Measurements from ENCODE around the gene TRPV4.
A peak's percentile ranks its signal among the peaks of the same experiment; 100 is the strongest.

TRPV4 gene

GRCh38 chr12:109833307-109834189 is at the start of gene TRPV4:
Gene TRPV4 (minus strand): TSS chr12:109833398. CDS start chr12:109814796, 18,602 bp downstream.
- H3K4me3 ChIP-seq (ENCODE audit: low read length), result no peak within 1 kb of the TSS
- no peak for TF ChIP-seq ZNF274 (IDR thresholded peaks at IDR 0.05; ENCODE audit: low read depth, low read length)

DNA sequence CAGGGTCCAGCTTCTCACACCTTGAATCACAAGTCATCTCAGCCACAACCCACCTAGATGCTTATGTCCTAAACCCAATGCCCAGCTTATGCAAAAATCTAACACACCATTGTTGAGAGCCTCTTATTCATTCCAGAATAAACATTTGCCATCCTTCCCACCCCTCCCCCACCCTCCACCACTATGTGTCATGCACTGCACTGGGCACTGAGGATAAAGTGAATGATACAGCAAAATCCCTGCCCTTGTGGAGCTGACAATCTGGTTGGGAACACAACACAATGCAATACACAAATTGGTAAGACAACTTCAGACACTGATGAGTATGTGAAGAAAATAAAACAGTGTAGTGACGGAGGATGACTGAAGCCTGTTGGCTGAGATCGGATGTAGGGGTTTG is 48.6 kb upstream of the TRPV4 start:
- no peak overlapping the region for H3K4me3 ChIP-seq (ENCODE audit: low read length)
- TF ChIP-seq ZNF274 (IDR thresholded peaks at IDR 0.05; ENCODE audit: low read depth, low read length), result no peak

DNA sequence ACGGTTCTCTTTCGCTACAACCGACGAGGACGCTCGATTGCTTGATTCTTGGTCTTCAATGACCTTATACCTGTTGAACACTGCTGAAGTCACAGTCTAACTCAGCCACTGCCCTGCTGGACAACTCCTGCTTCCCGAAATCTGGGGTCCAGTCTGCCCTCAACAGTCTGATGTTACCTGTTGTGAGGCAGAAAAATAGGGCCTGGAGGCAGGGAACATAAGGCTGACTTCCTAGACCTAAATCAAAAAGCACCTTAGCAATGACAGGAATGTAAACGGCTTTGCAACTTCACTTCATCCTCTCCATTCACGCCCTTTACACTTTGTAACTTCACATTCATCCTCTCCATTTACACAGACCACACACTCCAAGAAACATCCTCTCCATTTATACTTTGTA is 47.7 kb upstream of the TRPV4 start:
- TF ChIP-seq ZNF274 (IDR thresholded peaks at IDR 0.05; ENCODE audit: low read depth, low read length), result no peak
- H3K4me3 ChIP-seq (ENCODE audit: low read length), result peak overlapping the region; percentile 67; the same call in 1 of the 2 replicates

- TF ChIP-seq ZNF274 (IDR thresholded peaks at IDR 0.05; ENCODE audit: low read depth, low read length), result no peak
- H3K4me3 ChIP-seq (ENCODE audit: low read length), result peak within 1 kb of the TSS; percentile 87
These were observed 47.1 kb upstream of the TRPV4 start, which contains the start of gene GLTP for GRCh38 chr12:109880043-109880931. Gene GLTP (minus strand): TSS chr12:109880541. CDS start chr12:109880374, 167 bp downstream.

DNA sequence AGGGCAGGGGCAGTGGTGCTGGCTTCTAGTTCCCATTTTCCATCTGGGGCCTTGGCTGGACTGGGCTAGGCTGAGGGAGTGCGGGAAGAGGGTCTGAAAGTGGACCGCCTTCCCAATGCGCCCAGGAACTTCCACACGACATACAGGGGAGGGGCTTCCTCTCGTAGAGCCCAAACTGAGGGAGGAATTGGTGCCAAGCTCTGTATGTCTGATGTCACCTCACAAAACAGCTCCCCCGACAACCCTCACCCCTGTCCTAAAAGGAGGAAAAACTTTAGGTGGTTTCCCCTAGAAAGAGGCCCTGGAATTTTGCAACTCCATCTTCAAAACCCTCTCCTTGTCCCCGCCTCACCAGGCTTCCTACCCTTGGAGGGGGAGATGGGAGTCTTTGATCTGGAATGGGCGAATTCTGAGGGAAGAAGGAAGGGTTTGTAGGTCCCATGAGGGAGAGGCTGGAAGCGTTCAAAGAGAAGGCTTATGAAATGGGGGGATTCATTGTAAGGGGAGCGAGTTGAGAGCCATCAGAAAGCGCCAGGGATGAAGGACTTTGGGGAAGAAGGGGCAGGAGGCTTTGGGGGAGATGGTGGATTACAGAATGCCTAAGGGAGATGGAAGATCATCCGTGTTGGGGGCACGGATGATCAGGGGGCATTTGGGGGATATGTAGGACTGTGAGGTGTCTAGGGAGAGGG is 46.3 kb upstream of the TRPV4 start:
- no peak for TF ChIP-seq ZNF274 (IDR thresholded peaks at IDR 0.05; ENCODE audit: low read depth, low read length)

DNA sequence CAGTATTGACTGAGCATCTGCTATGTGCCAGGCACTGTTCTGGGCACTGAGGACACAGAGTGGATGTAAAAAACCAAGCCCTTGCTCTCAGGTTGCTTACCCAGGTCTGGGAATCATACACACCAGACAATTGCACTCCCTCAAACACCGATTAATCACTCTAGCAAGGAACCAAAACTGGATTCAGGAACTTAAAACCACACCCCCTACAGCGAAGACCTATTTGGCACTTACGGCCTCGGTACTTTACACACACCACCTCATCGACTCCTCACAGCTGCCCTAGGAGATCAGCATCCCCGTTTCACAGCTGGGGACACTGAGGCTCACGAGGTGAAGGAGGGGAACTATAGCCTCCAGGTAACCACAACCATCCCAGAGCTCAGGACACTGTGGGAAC is 45.6 kb upstream of the TRPV4 start:
- H3K4me3 ChIP-seq (ENCODE audit: low read length), result peak overlapping the region; percentile 87; the same call in 1 of the 2 replicates
- TF ChIP-seq ZNF274 (IDR thresholded peaks at IDR 0.05; ENCODE audit: low read depth, low read length), result no peak

More for the DNA sequence above, 46.3 kb upstream of the TRPV4 start:
- peak overlapping the region; percentile 87 for H3K4me3 ChIP-seq (ENCODE audit: low read length)

DNA sequence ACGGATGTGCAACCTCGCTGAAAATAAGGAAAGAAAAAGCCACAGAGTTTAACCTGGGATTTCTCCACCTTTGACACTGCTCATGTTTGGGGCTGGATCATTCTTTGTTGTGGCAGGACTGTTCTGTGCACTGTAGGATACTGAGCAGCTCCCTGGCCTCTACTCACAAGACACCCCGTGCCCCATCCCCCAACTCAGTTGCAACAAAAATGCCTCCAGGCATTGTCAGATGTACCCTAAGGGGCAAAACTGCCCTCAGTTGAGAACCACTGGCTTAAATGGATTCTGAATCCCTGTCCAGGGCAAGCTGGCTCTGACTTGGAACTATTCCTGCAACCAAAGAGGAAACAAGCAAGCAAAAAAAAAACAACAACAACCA is 45.0 kb upstream of the TRPV4 start:
- no peak for TF ChIP-seq ZNF274 (IDR thresholded peaks at IDR 0.05; ENCODE audit: low read depth, low read length)
- H3K4me3 ChIP-seq (ENCODE audit: low read length), result no peak overlapping the region

- TF ChIP-seq ZNF274 (IDR thresholded peaks at IDR 0.05; ENCODE audit: low read depth, low read length), result no peak
- no peak overlapping the region for H3K4me3 ChIP-seq (ENCODE audit: low read length)
These were observed 44.5 kb upstream of the TRPV4 start for GRCh38 chr12:109877504-109878246.

DNA sequence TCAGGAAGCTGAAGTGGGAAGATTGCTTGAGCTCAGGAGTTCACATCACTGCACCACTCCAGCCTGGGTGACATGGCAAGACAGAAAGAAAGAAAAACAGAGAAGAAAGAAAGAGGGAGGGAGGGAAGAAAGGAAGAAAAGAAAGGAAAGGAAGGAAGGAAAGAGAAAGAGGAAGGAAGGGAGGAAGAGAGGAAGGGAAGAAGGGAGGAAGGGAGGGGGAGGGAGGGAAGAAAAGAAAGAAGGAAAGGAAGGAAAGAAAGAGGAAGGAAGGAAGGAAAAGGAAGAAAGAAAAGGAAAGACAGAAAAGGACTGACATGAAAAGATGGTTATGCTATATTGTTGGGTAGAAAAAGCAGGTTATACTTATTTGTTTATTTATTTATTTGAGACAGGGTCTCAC is 43.2 kb upstream of the TRPV4 start:
- no peak overlapping the region for H3K4me3 ChIP-seq (ENCODE audit: low read length)

DNA sequence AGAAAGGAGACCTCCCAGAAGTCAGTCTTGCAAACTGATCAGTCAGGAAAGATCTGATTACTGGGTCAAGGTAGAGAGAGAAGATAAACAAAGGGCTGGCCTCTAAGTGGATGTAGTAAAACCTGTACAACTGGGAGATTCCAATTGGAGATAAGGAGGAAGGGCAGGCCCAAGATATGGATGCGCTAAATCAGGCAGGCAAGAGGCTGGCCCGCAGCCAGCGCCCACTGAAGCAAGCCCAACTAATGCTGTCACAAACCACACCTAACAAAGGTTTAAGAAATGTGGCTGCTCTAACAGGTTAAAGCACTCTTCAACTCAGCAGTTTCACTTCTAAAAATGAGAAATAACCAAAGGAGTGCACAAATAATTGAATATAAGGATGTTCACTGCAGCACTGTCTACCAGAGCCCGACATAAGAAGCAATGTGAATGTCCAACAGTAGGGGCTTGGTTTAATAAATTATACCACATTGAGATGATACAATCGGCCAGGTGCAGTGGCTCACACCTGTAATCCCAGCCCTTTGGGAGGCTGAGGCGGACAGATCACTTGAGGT is 42.5 kb upstream of the TRPV4 start:
- H3K4me3 ChIP-seq (ENCODE audit: low read length), result no peak overlapping the region

More for the DNA sequence above, 43.2 kb upstream of the TRPV4 start:
- TF ChIP-seq ZNF274 (IDR thresholded peaks at IDR 0.05; ENCODE audit: low read depth, low read length), result no peak

GRCh38 chr12:109873653-109874052 is 40.5 kb upstream of the TRPV4 start:
- TF ChIP-seq ZNF274 (IDR thresholded peaks at IDR 0.05; ENCODE audit: low read depth, low read length), result no peak
- no peak overlapping the region for H3K4me3 ChIP-seq (ENCODE audit: low read length)

More for the DNA sequence above, 42.5 kb upstream of the TRPV4 start:
- no peak for TF ChIP-seq ZNF274 (IDR thresholded peaks at IDR 0.05; ENCODE audit: low read depth, low read length)

DNA sequence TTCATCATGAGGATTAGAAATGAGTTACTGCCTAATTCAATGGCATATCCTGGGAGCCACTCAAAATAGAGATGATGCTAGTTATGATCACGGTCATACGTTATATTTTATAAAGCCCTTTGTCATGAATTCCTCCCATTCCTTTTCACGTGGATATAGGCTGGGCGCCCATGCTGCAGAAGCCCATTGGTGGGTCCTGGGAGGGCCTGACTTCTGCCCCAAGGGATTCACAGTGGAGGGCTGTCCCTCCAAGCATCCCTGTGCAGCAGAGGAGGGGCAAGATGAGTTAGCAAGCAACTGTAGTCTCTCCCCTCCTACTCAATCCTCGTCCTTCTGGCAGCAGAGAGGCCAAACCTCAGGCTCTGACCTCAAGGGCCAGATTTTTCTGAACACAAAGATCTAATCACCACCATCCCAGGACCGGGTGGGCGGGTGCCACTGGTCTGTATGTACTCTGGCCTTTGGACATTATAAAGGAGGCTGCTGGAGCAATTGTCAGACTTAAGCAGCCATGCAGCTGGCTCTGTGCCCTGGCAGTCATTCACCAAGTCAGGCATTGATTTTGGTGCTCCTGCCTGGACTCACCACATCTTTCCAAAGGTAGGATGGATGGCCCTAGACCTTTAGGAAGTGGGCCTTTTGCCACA is 38.6 kb upstream of the TRPV4 start:
- H3K4me3 ChIP-seq (ENCODE audit: low read length), result no peak overlapping the region
- TF ChIP-seq ZNF274 (IDR thresholded peaks at IDR 0.05; ENCODE audit: low read depth, low read length), result no peak
